ENCODE measurements around the gene ANKFN1.

DNA sequence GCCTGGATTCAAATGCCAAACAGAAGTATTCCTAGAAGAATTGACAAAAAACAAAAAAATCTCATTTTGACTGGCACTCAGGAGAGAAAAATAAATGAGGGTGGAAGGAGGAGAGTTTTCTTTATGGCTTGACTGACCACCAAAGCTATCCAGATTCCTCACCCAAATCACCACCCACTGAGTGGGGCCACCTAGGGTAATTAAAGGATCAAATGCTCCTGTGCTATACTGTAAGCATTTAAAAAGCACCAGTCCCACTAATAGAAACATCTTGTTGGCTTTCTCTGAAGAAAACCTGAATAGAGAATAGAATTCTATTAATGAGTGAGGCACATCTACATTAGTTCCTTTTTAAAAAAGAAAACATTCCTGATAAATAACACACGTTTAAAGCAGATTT is 163.3 kb downstream of the ANKFN1 start:
- TF ChIP-seq, protein P1, sequence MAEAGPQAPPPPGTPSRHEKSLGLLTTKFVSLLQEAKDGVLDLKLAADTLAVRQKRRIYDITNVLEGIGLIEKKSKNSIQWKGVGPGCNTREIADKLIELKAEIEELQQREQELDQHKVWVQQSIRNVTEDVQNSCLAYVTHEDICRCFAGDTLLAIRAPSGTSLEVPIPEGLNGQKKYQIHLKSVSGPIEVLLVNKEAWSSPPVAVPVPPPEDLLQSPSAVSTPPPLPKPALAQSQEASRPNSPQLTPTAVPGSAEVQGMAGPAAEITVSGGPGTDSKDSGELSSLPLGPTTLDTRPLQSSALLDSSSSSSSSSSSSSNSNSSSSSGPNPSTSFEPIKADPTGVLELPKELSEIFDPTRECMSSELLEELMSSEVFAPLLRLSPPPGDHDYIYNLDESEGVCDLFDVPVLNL (IDR thresholded peaks at IDR 0.05; ENCODE audit: low read depth, low read length): no peak
- TF ChIP-seq, protein P2, sequence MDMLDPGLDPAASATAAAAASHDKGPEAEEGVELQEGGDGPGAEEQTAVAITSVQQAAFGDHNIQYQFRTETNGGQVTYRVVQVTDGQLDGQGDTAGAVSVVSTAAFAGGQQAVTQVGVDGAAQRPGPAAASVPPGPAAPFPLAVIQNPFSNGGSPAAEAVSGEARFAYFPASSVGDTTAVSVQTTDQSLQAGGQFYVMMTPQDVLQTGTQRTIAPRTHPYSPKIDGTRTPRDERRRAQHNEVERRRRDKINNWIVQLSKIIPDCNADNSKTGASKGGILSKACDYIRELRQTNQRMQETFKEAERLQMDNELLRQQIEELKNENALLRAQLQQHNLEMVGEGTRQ (IDR thresholded peaks at IDR 0.05; ENCODE audit: borderline replicate concordance, low read depth, low read length): no peak
- no peak for TF ChIP-seq GATAD2B (conservative IDR thresholded peaks at IDR 0.05; ENCODE audit: low read depth)
